ENCODE measurements around the gene POGLUT2. TPM values are rescaled to one million over a fixed set of nuclear protein-coding genes. Genes with fewer than 3 reads are reported as not detected.

Gene POGLUT2
- total RNA-seq, 1 experiment from 2014 or later: 2.8 TPM

GRCh38 chr13:102839462-102839861, 40.7 kb upstream of the POGLUT2 start:
- ChIA-PET CTCF (no interaction called here), POLR2A (ENCODE audit: unreplicated experiment) (no interaction called here)
- no peaks in the 10 kb centered on the region for H3K36me3 ChIP-seq (ENCODE audit: low read depth)
- intact Hi-C loops (cut with micrococcal nuclease; ENCODE audit: unreplicated experiment): no loop called here
- no peak overlapping the region for H2AFZ ChIP-seq
- H3K4me3 ChIP-seq: no peak overlapping the region
- H3K9me3 ChIP-seq (ENCODE audit: insufficient read depth, low read depth): no peaks in the 10 kb centered on the region
- no peak overlapping the region for H3K4me2 ChIP-seq
- H3K27ac ChIP-seq: no peak overlapping the region
- no peaks in the 10 kb centered on the region for H3K79me2 ChIP-seq (ENCODE audit: low read depth)
- no peaks in the 10 kb centered on the region for H3F3A ChIP-seq (ENCODE audit: insufficient read depth, low read depth)
- no peak for DNase-seq
- H3K4me1 ChIP-seq (replicated peaks; ENCODE audit: insufficient read depth): no peaks in the 10 kb centered on the region; the same call in 1 of the 2 replicates
- no peaks in the 10 kb centered on the region for H3K27me3 ChIP-seq (ENCODE audit: insufficient read depth, low read depth)
- no peaks in the 10 kb centered on the region for H4K20me1 ChIP-seq (ENCODE audit: insufficient read depth)
- BruUV-seq (replicated peaks): no TSS peak
- TF ChIP-seq, protein P1, sequence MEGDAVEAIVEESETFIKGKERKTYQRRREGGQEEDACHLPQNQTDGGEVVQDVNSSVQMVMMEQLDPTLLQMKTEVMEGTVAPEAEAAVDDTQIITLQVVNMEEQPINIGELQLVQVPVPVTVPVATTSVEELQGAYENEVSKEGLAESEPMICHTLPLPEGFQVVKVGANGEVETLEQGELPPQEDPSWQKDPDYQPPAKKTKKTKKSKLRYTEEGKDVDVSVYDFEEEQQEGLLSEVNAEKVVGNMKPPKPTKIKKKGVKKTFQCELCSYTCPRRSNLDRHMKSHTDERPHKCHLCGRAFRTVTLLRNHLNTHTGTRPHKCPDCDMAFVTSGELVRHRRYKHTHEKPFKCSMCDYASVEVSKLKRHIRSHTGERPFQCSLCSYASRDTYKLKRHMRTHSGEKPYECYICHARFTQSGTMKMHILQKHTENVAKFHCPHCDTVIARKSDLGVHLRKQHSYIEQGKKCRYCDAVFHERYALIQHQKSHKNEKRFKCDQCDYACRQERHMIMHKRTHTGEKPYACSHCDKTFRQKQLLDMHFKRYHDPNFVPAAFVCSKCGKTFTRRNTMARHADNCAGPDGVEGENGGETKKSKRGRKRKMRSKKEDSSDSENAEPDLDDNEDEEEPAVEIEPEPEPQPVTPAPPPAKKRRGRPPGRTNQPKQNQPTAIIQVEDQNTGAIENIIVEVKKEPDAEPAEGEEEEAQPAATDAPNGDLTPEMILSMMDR (conservative IDR thresholded peaks at IDR 0.05): no peak
- no peak for TF ChIP-seq EZH2 (IDR thresholded peaks at IDR 0.05; ENCODE audit: low read depth)
- H3K9me2 ChIP-seq (ENCODE audit: insufficient read depth): no peaks in the 10 kb centered on the region

DNA sequence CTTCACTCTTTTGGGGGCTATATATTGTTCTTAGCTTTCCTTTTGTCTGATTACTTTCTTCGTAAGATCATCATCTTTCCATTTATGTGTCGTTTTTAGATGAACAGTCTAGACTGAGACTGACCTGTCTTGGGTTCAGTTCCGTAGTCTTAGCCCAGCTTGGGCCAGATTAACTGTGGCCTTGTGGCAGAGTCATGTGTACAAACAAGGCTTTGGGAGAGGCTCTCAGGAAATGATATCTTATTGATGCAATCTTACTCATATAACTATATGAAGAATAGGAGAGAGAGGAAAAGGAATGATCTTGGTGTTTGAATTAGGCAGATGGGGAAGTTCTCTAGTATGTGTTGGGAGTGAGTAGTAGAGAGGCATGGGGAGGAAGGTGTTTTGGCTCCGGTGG, 40.2 kb upstream of the POGLUT2 start:
- Histone ChIP-seq H3K27ac (no peak overlapping the region), H3F3A (ENCODE audit: insufficient read depth, low read depth) (no peaks in the 10 kb centered on the region), H3K36me3 (ENCODE audit: low read depth) (no peaks in the 10 kb centered on the region), H3K79me2 (ENCODE audit: low read depth) (no peaks in the 10 kb centered on the region), H3K9me2 (ENCODE audit: insufficient read depth) (no peaks in the 10 kb centered on the region), H3K9me3 (ENCODE audit: insufficient read depth, low read depth) (no peaks in the 10 kb centered on the region), H2AFZ (no peak overlapping the region), H4K20me1 (ENCODE audit: insufficient read depth) (no peaks in the 10 kb centered on the region), H3K4me2 (no peak overlapping the region), H3K4me3 (no peak overlapping the region), H3K4me1 (replicated peaks; ENCODE audit: insufficient read depth) (no peaks in the 10 kb centered on the region), H3K27me3 (ENCODE audit: insufficient read depth, low read depth) (no peaks in the 10 kb centered on the region)
- intact Hi-C loops (cut with micrococcal nuclease; ENCODE audit: unreplicated experiment): no loop called here
- TF ChIP-seq EZH2 (IDR thresholded peaks at IDR 0.05; ENCODE audit: low read depth): no peak
- ChIA-PET POLR2A (ENCODE audit: unreplicated experiment) (no interaction called here), CTCF (no interaction called here)
- no TSS peak for BruUV-seq (replicated peaks)
- DNase-seq: no peak

- H3F3A ChIP-seq (ENCODE audit: insufficient read depth, low read depth): no peaks in the 10 kb centered on the region
- ChIA-PET POLR2A (ENCODE audit: unreplicated experiment) (no interaction called here), CTCF (no interaction called here)
- H4K20me1 ChIP-seq (ENCODE audit: insufficient read depth): no peaks in the 10 kb centered on the region
- no peaks in the 10 kb centered on the region for H3K4me1 ChIP-seq (replicated peaks; ENCODE audit: insufficient read depth)
- intact Hi-C loops (cut with micrococcal nuclease; ENCODE audit: unreplicated experiment): no loop called here
- TF ChIP-seq, protein P1 (conservative IDR thresholded peaks at IDR 0.05): no peak
- no peak for TF ChIP-seq EZH2 (IDR thresholded peaks at IDR 0.05; ENCODE audit: low read depth)
- no TSS peak for BruUV-seq (replicated peaks)
- H2AFZ ChIP-seq: no peak overlapping the region
- no peaks in the 10 kb centered on the region for H3K9me3 ChIP-seq (ENCODE audit: insufficient read depth, low read depth)
- no peak for DNase-seq
- H3K27ac ChIP-seq: no peak overlapping the region
- H3K4me2 ChIP-seq: no peak overlapping the region
- no peaks in the 10 kb centered on the region for H3K36me3 ChIP-seq (ENCODE audit: low read depth)
- H3K4me3 ChIP-seq: no peak overlapping the region
- H3K9me2 ChIP-seq (ENCODE audit: insufficient read depth): no peaks in the 10 kb centered on the region
- H3K27me3 ChIP-seq (ENCODE audit: insufficient read depth, low read depth): no peaks in the 10 kb centered on the region
- H3K79me2 ChIP-seq (ENCODE audit: low read depth): no peaks in the 10 kb centered on the region
These were observed 39.5 kb upstream of the POGLUT2 start for GRCh38 chr13:102838273-102838672.

DNA sequence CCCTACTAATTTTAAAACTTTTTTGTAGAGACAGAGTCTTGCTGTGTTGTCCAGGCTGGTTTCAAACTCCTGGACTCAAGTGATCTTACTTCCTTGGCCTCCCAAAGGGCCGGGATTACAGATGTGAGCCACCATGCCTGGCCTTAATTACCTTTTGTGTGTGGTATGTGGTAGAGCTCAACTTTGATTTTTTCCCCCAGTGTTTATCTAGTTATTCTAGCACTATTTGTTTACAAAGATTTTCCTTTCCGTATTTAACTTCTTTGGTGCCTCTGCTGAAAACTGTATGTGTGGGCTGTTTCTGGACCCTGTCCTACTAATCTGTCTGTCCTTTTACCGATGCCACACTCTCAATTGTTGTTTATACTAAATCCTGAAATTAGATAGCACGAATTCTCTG, 37.7 kb upstream of the POGLUT2 start:
- Histone ChIP-seq H3K79me2 (ENCODE audit: low read depth) (no peaks in the 10 kb centered on the region), H3K4me3 (no peak overlapping the region), H3F3A (ENCODE audit: insufficient read depth, low read depth) (no peaks in the 10 kb centered on the region), H3K9me2 (ENCODE audit: insufficient read depth) (no peaks in the 10 kb centered on the region), H3K4me2 (no peak overlapping the region), H3K27me3 (ENCODE audit: insufficient read depth, low read depth) (no peaks in the 10 kb centered on the region), H3K4me1 (replicated peaks; ENCODE audit: insufficient read depth) (no peaks in the 10 kb centered on the region), H3K9me3 (ENCODE audit: insufficient read depth, low read depth) (no peaks in the 10 kb centered on the region), H3K27ac (no peak overlapping the region), H4K20me1 (ENCODE audit: insufficient read depth) (no peaks in the 10 kb centered on the region), H3K36me3 (ENCODE audit: low read depth) (no peaks in the 10 kb centered on the region), H2AFZ (no peak overlapping the region)
- intact Hi-C loops (cut with micrococcal nuclease; ENCODE audit: unreplicated experiment): no loop called here
- CTCF ChIA-PET: no interaction called here
- no peak for DNase-seq
- no TSS peak for BruUV-seq (replicated peaks)
- TF ChIP-seq, protein P1 (conservative IDR thresholded peaks at IDR 0.05): no peak
- no peak for TF ChIP-seq EZH2 (IDR thresholded peaks at IDR 0.05; ENCODE audit: low read depth)
- POLR2A ChIA-PET (ENCODE audit: unreplicated experiment): no interaction called here

All from PC-9 (cell line).